Measurements from ENCODE around the gene ESRRA.

ESRRA gene

GRCh38 chr11:64333556-64333955 is 28.2 kb downstream of the ESRRA start:
- no peak for DNase-seq

DNA sequence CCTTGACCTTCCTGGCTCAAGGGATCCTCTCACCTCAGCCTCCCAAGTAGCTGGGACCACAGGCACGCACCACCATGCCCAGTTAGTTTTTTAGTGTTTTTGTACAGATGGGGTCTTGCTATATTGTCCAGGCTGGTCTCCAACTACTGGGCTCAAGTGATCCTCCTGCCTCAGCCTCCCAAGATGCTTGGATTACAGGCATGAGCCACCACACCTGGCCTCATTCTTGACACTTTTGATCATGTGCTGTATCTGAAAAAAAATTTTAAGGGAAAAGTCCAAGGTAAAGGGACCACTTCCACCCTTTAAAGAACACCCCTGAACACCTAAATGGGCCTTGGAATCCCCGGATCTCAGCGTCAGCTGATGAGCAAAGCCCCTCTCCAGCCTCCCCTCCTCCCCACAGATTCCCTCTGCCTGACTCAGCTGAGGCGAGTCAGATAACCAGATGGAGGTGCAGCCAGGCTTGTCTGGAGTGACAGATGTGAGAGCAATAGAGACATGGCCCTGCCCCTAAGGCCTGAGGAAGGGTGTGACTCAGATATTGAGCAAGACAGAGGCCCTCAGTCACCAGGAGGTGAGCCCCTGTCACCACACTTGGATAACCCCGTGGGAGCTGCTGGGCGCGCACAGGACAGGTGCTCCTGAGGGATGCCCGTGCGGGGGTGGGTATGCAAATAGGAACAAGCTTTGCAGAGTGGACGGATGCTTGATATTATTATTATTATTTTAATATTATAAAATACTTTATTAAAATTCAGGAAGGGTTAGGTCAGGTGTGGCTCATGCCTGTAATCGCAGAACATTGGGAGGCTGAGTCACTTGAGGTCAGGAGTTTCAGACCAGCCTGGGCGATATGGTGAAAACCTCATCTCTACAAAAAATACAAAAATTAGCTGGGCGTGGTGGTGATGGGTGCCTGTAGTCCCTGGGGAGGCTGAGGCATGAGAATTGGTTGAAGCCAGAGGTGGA is 29.7 kb downstream of the ESRRA start:
- peak; percentile 80 for DNase-seq

GRCh38 chr11:64337538-64338249 is 32.4 kb downstream of the ESRRA start:
- no peak for DNase-seq

DNA sequence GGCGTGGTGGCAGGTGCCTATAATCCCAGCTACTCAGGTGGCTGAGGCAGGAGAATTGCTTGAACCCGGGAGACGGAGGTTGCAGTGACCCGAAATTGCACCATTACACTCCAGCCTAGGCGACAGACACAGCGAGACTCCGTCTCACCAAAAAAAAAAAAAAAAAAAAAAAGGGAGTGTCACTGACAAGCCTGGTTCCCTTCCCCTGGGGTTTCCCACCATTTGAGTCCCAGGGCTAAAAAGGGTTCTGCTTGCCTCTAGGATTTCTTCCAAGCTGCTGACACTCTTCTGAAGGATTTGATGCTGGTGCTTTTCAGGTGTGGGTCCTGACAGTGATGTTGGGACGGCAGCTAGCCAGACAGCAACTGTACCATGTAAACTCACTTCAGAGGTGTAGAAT is 33.4 kb downstream of the ESRRA start:
- DNase-seq = no peak

DNA sequence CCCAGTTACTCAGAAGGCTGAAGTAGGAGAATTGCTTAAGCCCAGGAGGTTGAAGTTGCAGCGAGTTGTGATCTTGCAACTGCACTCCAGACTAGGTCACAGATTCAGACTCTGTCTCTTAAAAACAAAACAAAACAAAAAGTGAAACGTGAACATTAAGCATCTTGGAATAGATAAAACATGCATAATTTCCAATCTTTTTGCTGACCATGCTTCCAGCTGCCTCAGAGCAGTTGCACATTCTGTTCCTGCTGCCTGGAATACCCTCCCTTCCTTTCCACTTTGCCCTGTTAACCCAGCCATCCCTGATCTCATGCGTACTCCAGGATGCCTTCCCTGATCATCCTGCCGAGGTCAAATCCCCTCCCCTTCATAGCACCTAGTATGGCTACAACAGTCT is 34.0 kb downstream of the ESRRA start:
- DNase-seq = no peak

- DNase-seq = peak; percentile 93
These were observed 34.6 kb downstream of the ESRRA start, which contains the start of gene CCDC88B for GRCh38 chr11:64339754-64340408. Gene CCDC88B, plus strand, starts transcription at chr11:64340204. Its CDS starts 63 bp downstream, at chr11:64340267.

DNA sequence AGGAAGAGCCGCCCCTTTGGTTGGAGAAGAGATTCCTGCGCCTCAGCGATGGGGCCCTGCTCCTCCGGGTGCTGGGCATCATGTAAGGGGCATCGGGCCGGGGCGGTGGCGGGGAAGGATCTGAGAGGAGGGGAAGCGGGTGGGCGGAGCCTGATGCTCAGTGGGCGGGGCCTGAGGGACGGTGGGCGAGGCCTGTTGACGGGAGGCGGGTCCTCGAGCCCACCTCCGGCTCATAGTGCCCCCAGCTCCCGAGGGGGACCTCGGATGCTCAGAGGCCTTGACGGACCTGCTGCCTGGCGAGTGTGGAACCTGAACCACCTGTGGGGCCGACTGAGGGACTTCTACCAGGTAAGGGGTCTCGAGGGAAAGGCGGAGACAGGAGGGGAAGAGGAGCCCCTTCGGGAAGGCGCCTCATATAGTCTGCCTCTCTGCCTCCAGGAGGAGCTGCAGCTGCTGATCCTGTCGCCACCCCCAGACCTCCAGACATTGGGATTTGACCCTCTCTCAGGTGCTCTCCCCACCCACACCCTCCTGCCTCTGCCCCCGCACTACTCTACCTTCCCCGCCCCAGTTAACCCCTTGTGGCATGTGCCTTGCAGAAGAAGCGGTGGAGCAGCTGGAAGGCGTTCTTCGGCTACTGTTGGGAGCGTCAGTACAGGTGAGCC is 35.5 kb downstream of the ESRRA start:
- peak; percentile 85 for DNase-seq

DNA sequence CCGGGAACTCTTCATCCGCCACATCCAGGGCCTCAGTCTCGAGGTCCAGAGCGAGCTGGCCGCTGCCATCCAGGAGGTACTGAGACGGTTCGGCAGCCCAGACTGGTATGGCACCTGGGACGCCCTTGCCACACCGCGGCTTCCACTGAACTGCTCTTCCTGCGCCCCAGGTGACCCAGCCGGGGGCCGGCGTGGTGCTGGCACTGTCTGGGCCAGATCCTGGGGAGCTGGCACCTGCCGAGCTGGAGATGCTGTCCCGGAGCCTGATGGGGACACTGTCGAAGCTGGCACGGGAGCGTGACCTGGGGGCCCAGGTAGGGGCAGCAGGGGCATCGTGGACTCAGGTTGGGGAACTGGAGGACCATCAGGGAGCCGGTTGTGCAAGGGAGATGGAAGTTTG is 36.1 kb downstream of the ESRRA start:
- DNase-seq = no peak

- DNase-seq = peak; percentile 94
These were observed 36.8 kb downstream of the ESRRA start for GRCh38 chr11:64341851-64342791.

DNA sequence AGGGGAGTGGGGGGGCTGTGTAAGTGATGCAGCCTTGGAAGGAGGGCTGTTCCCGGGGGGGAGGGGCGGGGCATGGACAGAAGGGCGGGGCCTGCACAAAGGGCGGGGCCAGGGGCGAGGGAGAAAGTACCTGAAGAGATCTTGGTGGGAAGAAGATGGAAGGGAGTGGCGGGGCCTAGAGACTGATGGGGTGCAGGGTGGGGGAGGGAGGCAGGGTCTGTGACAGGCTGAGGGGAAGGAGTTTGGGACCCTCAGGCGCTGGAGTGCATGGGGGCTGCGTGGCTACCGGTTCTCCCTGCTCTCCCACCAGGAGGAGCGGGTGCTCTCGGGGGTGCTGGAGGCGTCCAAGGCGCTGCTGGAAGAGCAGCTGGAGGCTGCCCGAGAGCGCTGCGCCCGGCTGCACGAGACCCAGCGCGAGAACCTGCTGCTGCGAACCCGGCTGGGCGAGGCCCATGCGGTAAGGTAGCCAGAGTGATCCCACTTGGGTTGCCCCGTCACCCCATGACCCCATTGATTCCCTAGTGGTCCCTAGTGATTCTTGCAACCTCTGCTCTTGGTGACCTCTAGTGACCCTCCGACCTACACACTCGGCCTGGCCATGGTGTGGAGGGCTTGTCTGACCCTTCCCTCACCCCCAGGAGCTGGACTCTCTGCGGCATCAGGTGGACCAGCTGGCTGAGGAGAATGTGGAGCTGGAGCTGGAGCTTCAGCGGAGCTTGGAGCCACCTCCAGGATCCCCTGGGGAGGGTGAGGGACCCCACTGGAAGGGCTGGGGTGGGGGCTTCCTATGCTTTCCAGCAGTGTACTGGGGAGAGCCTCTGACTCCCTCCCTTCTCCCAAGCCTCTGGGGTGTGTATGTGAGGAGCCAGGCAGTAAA is 37.8 kb downstream of the ESRRA start:
- DNase-seq = no peak

DNA sequence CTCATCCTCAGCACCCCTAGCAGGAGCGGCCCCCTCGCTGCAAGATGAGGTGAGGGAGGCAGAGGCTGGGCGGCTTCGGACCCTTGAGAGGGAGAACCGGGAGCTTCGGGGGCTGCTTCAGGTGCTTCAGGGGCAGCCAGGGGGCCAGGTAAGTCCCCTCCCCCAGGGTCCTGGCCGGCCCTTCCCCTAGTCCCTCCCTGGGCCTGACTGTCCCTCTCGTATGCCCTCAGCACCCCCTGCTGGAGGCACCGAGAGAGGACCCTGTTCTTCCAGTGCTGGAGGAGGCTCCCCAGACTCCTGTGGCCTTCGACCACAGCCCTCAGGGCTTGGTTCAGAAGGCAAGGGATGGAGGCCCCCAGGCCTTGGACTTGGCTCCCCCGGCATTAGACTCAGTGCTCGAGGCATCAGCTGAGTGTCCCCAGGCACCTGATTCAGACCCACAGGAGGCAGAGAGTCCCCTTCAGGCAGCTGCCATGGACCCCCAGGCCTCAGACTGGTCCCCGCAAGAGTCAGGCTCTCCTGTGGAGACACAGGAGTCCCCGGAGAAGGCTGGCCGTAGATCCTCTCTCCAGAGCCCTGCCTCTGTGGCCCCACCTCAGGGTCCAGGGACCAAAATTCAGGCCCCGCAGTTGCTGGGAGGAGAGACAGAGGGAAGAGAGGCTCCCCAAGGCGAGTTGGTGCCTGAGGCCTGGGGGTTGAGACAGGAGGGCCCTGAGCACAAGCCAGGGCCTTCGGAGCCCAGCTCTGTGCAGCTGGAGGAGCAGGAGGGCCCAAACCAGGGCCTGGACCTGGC is 38.6 kb downstream of the ESRRA start:
- no peak for DNase-seq

DNA sequence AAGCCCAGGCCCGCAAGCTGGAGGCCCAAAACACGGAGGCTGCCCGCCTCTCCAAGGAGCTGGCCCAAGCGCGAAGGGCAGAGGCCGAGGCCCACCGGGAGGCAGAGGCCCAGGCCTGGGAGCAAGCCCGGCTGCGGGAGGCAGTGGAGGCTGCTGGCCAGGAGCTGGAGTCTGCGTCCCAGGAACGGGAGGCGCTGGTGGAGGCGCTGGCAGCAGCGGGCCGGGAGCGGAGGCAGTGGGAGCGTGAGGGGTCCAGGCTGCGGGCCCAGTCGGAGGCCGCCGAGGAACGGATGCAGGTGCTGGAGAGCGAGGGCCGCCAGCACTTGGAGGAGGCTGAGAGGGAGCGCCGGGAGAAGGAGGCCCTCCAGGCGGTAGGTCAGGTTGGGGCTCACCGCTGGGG is 39.5 kb downstream of the ESRRA start:
- no peak for DNase-seq

DNA sequence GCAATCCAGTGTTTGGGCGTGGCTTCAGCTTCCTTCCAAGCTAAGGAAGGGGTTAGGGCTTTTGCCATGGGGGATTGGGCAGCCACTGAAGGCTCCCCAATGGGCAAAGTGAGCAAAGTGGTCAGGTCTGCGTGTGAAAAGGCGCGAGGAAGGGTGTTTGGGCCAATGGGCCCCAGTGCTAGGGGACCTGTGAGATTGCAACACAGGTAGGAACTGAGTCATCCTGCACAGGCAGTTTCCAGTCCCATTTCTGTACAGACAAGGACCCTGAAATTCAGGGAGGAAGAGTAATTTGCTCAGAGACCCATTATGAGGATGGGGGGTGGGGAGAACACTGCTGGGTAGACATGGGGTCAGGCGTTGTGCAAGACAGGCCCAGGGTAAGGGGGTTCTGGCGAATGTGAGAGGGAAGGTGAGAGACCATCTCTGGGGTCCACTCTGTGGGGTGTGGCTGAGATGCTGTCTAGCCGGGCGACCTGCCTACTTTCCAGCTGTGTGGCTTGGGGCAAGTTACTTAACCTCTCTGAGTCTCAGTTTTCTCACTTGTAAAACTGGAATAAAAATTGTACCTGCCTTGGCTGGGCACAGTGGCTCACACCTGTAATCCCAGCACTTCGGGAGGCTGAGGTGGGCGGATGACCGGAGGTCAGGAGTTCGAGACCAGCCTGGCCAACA is 42.0 kb downstream of the ESRRA start:
- no peak for DNase-seq

- DNase-seq = no peak
These were observed 43.2 kb downstream of the ESRRA start for GRCh38 chr11:64348383-64349024.

DNA sequence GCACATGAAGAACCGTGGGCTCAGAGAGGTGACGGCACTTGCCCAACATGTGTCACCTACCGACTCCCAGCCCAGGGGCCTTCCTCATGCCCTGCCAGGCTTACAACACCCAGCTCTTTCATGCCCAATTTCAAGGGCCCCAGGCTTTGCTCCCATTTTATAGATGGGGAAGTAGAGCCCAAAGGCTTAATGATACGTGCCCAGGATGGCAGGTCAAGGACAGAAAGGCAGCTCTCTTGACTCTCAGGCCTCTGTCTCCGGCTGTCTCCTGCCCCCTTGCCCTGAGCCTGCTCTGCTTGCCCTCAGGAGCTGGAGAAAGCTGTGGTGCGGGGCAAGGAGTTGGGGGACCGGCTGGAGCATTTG is 43.7 kb downstream of the ESRRA start:
- no peak for DNase-seq

GRCh38 chr11:64349404-64349803 is 44.1 kb downstream of the ESRRA start:
- no peak for DNase-seq

DNA sequence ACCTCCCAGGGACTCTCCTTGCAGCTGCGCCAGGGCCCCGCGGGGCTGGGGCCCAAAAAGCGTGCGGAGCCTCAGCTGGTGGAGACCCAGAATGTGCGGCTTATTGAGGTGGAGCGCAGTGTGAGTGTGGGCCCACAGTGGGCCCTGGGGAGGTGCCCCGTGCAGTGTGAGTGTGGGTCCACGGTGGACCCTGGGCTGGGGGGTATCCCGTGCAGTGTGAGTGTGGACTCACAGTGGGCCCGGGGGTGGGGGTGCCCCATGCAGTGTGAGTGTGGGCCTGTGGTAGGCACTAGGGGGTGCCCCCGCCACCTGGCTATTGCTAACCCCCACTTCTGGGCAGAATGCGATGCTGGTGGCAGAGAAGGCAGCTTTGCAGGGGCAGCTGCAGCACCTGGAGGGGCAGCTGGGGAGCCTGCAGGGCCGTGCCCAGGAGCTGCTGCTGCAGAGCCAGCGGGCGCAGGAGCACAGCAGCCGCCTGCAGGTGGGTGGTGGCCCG is 45.9 kb downstream of the ESRRA start:
- DNase-seq = no peak

Data from activated CD4-positive, alpha-beta T cell treated with anti-CD3 and anti-CD28 coated beads, Interleukin-10, Interleukin-2, amounts not matched to agents 100 ng/mL and 50 ng/mL, durations not matched to agents 16 hours and 8 hours (primary cell).